Lower leg skin (tissue), 4 donors: ENCODE results near the gene C1orf210. TPM values are rescaled to one million over a fixed set of nuclear protein-coding genes. Genes with fewer than 3 reads are reported as not detected.

ENCODE experiments used
- DNase-seq, 2 donors: peaks; one replicate each; pipeline ENCODE4 v3.0.0-alpha.2; 2019; ENCODE audit warnings: low spot score in 2 of 2
- H3K4me3 ChIP-seq: fragments of 200-600 bp; sonication (generic); 2 replicates; pipeline ENCODE4 v1.5.1; 2017; ENCODE audit warnings: mild to moderate bottlenecking, low read depth; ENCODE audit not compliant: poor library complexity, severe bottlenecking
- POLR2A ChIP-seq, 2 donors: fragments of 450-650 bp; IDR thresholded peaks; one replicate each; pipeline ENCODE4 v1.6.1; 2016 to 2017; ENCODE audit warnings: antibody characterized with exemption in 2 of 2, mild to moderate bottlenecking in 1 of 2, moderate library complexity in 1 of 2
- WGBS, 2 donors: methylation state at CpG; one replicate each; pipeline ENCODE4 v1.1.5; 2018; 5-methylcytosine and 5-hydroxymethylcytosine counted together
- intact Hi-C: fragments of 100-400 bp; cut with DNase I; formaldehyde crosslinking; loops from one replicate; pipeline ENCODE4 v1.15.0; 2023; ENCODE audit warnings: low total_unique reads
- total RNA-seq, 4 donors: library from RNA; depleted of rRNA; stranded (reverse); fragments of >200 nt; gene quantifications; one replicate each; pipeline ENCODE4 v1.1.0, GENCODE V29; 2016
- TF ChIP-seq, protein P1 (sequence below), 3 donors: fragments of 450-650 bp; IDR thresholded peaks; one replicate each; pipeline ENCODE4 v1.5.1; 2016; ENCODE audit warnings: antibody characterized with exemption in 3 of 3, mild to moderate bottlenecking in 3 of 3, moderate library complexity in 2 of 3

Gene C1orf210
- total RNA-seq: 10 to 100 TPM; 16.1 to 28.2 (median 25.4) TPM

DNA sequence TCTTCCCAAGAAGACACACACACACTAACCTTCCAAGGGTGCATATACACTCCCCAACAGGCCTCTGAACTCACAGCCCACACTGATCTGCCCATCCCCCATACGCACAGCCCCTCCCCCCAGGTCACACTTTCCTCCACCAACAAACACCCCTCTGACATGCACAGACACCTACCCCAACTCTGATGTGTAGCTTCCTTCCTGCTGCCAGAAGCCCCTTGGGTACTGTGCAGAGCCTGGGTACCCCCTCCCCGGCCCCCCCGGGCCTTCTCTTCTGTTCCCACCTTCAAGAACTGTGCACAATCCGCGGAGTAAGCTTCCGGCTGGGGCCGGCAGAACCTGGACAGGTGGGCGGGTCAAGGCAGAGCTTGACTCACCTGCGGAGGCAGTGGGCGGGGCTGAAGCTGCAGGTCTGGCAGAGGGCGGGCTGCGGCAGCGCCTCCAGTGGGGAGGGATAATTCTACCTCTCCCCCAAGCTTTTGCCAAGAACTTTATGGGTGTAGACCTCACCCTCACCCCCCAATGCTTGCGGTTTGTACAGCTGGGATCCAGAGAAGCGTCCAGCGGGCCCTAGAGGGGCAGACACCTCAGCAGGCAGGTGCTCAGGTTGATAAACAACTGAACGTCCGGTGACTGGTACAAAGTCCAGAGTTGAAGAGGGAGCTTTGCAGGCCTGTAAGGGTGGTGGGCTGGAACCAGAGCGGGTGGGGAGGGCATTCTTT lies at the start of gene C1orf210:
C1orf210 (minus strand) TSS at position 313 of the 722 bp plus-strand sequence. CDS start 2,311 bp downstream, outside the sequence.
- peak; percentile 54 to 86 for DNase-seq
- 38 to 41% methylated on average over 17 to 18 of the region's 19 CpGs for WGBS, 2 donors
- TF ChIP-seq, protein P1, sequence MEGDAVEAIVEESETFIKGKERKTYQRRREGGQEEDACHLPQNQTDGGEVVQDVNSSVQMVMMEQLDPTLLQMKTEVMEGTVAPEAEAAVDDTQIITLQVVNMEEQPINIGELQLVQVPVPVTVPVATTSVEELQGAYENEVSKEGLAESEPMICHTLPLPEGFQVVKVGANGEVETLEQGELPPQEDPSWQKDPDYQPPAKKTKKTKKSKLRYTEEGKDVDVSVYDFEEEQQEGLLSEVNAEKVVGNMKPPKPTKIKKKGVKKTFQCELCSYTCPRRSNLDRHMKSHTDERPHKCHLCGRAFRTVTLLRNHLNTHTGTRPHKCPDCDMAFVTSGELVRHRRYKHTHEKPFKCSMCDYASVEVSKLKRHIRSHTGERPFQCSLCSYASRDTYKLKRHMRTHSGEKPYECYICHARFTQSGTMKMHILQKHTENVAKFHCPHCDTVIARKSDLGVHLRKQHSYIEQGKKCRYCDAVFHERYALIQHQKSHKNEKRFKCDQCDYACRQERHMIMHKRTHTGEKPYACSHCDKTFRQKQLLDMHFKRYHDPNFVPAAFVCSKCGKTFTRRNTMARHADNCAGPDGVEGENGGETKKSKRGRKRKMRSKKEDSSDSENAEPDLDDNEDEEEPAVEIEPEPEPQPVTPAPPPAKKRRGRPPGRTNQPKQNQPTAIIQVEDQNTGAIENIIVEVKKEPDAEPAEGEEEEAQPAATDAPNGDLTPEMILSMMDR (IDR thresholded peaks at IDR 0.05): no peak
- no peak for TF ChIP-seq POLR2A (IDR thresholded peaks at IDR 0.05)
- no peak within 1 kb of the TSS for H3K4me3 ChIP-seq
- intact Hi-C loops: no loop called here

DNA sequence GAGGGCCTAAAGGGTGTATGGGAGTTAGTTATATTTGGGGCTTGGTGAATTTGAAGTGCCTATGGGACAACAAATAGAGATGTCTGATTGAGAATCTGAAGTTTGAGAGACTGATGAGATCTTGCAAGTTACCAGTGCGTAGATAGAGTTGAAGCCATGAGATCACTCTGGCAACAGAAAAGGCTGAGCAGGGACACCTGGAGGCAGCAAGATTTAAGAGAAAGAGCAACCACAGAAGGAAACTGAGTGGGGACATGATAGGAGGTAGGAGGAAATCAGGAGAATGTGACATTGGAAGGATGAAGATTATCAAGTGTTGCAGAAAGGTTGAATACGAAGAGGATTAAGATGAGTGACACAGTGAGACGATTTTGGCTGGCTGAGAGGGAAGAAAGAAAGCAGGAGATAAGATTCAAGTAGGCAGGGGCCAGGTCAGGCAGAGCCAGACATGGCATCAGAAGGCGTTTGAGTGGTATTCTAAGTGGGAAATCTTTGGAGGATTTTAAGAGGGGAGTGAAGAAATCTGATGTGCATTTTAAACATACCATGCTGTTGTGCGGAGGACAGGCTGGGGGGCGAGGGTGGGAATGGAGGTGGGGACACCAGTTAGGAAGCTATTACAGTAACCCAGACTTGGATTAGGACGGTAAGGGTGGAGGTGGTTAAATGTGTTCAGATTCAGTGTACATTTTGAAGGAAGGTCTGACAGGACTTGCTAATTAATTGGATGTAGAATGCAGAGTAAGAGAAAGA lies 49.2 kb upstream of the C1orf210 start:
- intact Hi-C loops: no loop called here
- no peak overlapping the region for H3K4me3 ChIP-seq
- no peak for TF ChIP-seq POLR2A (IDR thresholded peaks at IDR 0.05)
- TF ChIP-seq, protein P1 (IDR thresholded peaks at IDR 0.05): no peak
- DNase-seq: peak in 1 of 2 donors; percentile 50
- 80 to 81% methylated on average over 7 of the region's 7 CpGs for WGBS, 2 donors

DNA sequence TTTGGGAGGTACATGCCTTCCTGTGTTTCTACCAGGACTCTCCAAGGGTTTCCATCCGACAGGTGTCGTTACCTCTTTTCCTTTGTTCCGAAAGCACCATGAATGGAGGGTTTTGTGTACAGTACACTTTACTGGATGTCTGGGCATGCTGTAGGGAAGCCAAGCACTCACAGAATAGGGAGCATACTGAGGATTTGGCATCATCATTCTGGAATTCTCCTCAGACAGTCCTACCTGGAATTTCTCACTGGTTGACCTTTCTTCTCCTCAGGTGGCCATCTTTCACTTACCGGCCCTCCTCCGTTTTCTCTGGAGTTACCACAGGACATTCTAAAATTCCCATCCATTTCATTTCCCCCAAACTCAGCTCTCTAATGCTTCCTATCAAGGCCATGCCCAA lies 46.3 kb upstream of the C1orf210 start:
- intact Hi-C loops: no loop called here
- DNase-seq: peak in 1 of 2 donors; percentile 15
- WGBS, 2 donors: 88 to 92% methylated on average over 5 of the region's 5 CpGs
- no peak overlapping the region for H3K4me3 ChIP-seq
- TF ChIP-seq, protein P1 (IDR thresholded peaks at IDR 0.05): no peak
- no peak for TF ChIP-seq POLR2A (IDR thresholded peaks at IDR 0.05)

DNA sequence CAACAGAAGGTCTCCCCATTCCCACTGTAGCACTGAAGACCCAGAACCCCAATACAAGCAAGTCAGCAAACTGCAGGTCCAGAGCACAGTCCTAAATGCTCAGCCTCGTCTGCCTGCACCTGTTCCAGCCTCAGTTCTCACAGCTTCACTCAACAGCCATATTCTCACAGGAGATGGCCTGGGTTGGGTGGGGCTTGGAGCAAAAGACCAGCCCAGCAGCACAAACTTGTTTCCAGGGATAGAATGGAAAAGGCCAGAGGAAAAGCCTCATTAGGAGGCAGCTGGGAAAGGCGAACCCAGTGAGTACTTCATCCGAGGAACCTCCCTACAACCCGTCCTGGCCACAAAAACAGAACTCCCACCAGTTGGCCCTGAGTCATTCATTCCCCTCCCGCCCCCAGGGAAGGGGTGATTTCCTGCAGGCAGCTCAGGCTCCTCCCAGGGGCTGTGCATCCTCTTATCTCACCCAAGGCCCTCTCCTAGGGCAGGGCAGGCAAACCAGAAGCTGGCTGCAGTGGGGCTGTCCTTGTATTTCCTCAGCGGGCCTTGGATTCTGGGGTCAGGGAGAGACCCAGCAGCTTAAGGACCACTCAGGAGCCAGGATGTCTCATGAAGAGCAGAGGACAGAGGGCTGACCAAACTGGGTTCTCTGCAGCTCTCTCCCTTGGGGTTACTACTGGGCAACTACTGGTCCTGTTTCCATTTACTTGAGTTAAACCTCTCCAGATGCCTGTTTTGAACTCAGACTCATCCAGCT lies 44.8 kb upstream of the C1orf210 start:
- no peak overlapping the region for H3K4me3 ChIP-seq
- DNase-seq: peak; percentile 39 to 87
- 36 to 50% methylated on average over 6 of the region's 6 CpGs for WGBS, 2 donors
- no peak for TF ChIP-seq POLR2A (IDR thresholded peaks at IDR 0.05)
- TF ChIP-seq, protein P1 (IDR thresholded peaks at IDR 0.05): no peak
- intact Hi-C loops: no loop called here

DNA sequence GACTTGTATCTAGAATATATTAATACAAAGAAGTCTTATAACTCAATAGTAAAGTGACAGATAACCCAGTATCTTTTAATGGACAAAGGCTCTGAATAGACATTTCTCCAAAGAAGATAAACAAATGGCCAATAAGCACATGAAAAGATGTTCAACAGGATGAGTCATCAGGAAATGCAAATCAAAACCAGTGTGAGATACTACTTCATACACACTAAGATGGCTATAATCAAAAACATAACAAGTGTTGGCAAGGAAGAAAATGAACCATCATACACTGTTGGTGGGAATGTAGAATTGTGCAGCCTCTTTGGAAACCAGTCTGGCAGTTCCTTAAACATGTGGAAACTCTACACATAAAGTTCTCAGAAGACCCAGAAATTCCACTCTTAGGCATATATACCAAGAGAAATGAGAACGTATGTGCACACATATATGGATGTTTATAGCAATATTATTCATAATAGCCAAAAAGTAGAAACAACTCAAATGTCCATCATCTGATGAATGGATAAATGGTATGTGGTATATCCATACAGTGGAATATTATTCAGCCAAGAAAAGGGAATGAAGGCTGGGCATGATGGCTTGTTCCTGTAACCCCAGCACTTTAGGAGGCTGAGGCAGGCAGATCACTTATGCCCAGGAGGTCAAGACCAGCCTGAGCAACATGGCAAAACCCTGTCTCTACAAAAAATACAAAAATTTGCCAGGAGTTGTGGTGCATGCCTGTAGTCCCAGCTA lies 42.3 kb upstream of the C1orf210 start:
- no peak overlapping the region for H3K4me3 ChIP-seq
- no peak for DNase-seq
- TF ChIP-seq POLR2A (IDR thresholded peaks at IDR 0.05): no peak
- TF ChIP-seq, protein P1 (IDR thresholded peaks at IDR 0.05): no peak
- WGBS, 2 donors: 59 to 75% methylated on average over 1 of the region's 1 CpG
- intact Hi-C loops: no loop called here
